WTC11 (cell line): ENCODE measurements around the gene TBX15. TPM values are rescaled to one million over a fixed set of nuclear protein-coding genes. Genes with fewer than 3 reads are reported as not detected.

Experiments used
- ATAC-seq: fragments of 200-7000 bp; cut with Tn5 transposase; 2 replicates; pipeline ENCODE4 v1.10.0; 2021; ENCODE audit warnings: mild to moderate bottlenecking, moderate library complexity
- CTCF ChIA-PET: fragments of 300-600 bp; sonication (Branson Sonifier 250); formaldehyde crosslinking; loops from one replicate; lab custom pipeline; 2021; ENCODE audit warnings: antibody characterized with exemption; lab: Charles Lee
- POLR2A ChIA-PET: fragments of 350-600 bp; sonication (Branson Sonifier 250); formaldehyde crosslinking; loops from one replicate; lab custom pipeline; 2021; ENCODE audit warnings: antibody characterized with exemption; lab: Charles Lee
- DNase-seq: peaks from one replicate; pipeline ENCODE4 v3.0.0; 2021; ENCODE audit warnings: low spot score
- H3K27ac Mint-ChIP-seq: 2 replicates; pipeline ENCODE4 v1.8.0; 2021; ENCODE audit warnings: mixed read lengths
- H3K27me3 Mint-ChIP-seq: 2 replicates; pipeline ENCODE4 v1.8.0; 2021; ENCODE audit warnings: low read depth, mild to moderate bottlenecking, moderate library complexity, mixed read lengths
- H3K36me3 Mint-ChIP-seq: 2 replicates; pipeline ENCODE4 v1.8.0; 2021; ENCODE audit warnings: mixed read lengths
- H3K4me1 Mint-ChIP-seq: 2 replicates; pipeline ENCODE4 v1.8.0; 2022; ENCODE audit warnings: mixed read lengths
- H3K4me3 Mint-ChIP-seq: 2 replicates; pipeline ENCODE4 v1.8.0; 2021; ENCODE audit warnings: mild to moderate bottlenecking, moderate library complexity, mixed read lengths
- H3K9me3 Mint-ChIP-seq: 2 replicates; pipeline ENCODE4 v1.8.0; 2021; ENCODE audit warnings: mixed read lengths
- ATF1 ChIP-seq: sonication (generic); formaldehyde crosslinking; IDR thresholded peaks from 2 replicates; pipeline ENCODE4 v1.8.1; 2023; ENCODE audit warnings: mild to moderate bottlenecking, moderate library complexity, missing genetic modification reagents
- CDX4 ChIP-seq: fragments of 250-450 bp; sonication (Bioruptor Pico); IDR thresholded peaks from 2 replicates; pipeline ENCODE4 v1.9.0; 2021; ENCODE audit warnings: moderate library complexity, mild to moderate bottlenecking, inconsistent platforms, borderline replicate concordance
- CREB1 ChIP-seq: sonication (generic); formaldehyde crosslinking; IDR thresholded peaks from 2 replicates; pipeline ENCODE4 v1.8.0; 2023; ENCODE audit warnings: mild to moderate bottlenecking, missing genetic modification reagents
- ELF4 ChIP-seq: sonication (generic); formaldehyde crosslinking; IDR thresholded peaks from 2 replicates; pipeline ENCODE4 v1.8.1; 2022; ENCODE audit warnings: low read depth, mild to moderate bottlenecking, moderate library complexity, missing genetic modification reagents
- EMX1 ChIP-seq: fragments of 250-450 bp; sonication (Bioruptor Pico); IDR thresholded peaks from 2 replicates; pipeline ENCODE4 v1.8.0; 2021; ENCODE audit warnings: mild to moderate bottlenecking
- ETV6 ChIP-seq: sonication (generic); formaldehyde crosslinking; IDR thresholded peaks from 2 replicates; pipeline ENCODE4 v1.8.1; 2022; ENCODE audit warnings: mild to moderate bottlenecking, missing genetic modification reagents
- NFATC4 ChIP-seq: fragments of 250-450 bp; sonication (Bioruptor Pico); IDR thresholded peaks from 2 replicates; pipeline ENCODE4 v1.9.0; 2021; ENCODE audit warnings: mild to moderate bottlenecking
- NFE2L1 ChIP-seq: sonication (generic); formaldehyde crosslinking; IDR thresholded peaks from 2 replicates; pipeline ENCODE4 v1.8.1; 2023; ENCODE audit warnings: missing genetic modification reagents
- PRRX2 ChIP-seq: fragments of 250-450 bp; sonication (Bioruptor Pico); IDR thresholded peaks from 2 replicates; pipeline ENCODE4 v1.8.0; 2021; ENCODE audit warnings: mild to moderate bottlenecking
- SMAD3 ChIP-seq: sonication (generic); formaldehyde crosslinking; IDR thresholded peaks from 2 replicates; pipeline ENCODE4 v1.8.0; 2022; ENCODE audit warnings: missing genetic modification reagents, mild to moderate bottlenecking, borderline replicate concordance
- SP1 ChIP-seq: sonication (generic); formaldehyde crosslinking; conservative IDR thresholded peaks from 2 replicates; pipeline ENCODE4 v1.8.1; 2022; ENCODE audit warnings: missing genetic modification reagents
- TEAD1 ChIP-seq: sonication (generic); formaldehyde crosslinking; IDR thresholded peaks from 2 replicates; pipeline ENCODE4 v1.8.0; 2022; ENCODE audit warnings: mild to moderate bottlenecking, missing genetic modification reagents
- ZBTB21 ChIP-seq: sonication (generic); formaldehyde crosslinking; IDR thresholded peaks from 2 replicates; pipeline ENCODE4 v1.8.1; 2023; ENCODE audit warnings: mild to moderate bottlenecking, missing genetic modification reagents, borderline replicate concordance
- ZMAT4 ChIP-seq: fragments of 250-450 bp; sonication (Bioruptor Pico); IDR thresholded peaks from 2 replicates; pipeline ENCODE4 v1.9.0; 2021; ENCODE audit warnings: mild to moderate bottlenecking
- ZNF232 ChIP-seq: sonication (generic); formaldehyde crosslinking; IDR thresholded peaks from 2 replicates; pipeline ENCODE4 v1.8.0; 2022; ENCODE audit warnings: mild to moderate bottlenecking, missing genetic modification reagents
- ZNF396 ChIP-seq: fragments of 250-450 bp; sonication (Bioruptor Pico); IDR thresholded peaks from 2 replicates; pipeline ENCODE4 v1.8.0; 2021; ENCODE audit warnings: mild to moderate bottlenecking, moderate library complexity, borderline replicate concordance
- ZNF532 ChIP-seq: fragments of 250-450 bp; sonication (Bioruptor Pico); IDR thresholded peaks from 2 replicates; pipeline ENCODE4 v1.9.0; 2021; ENCODE audit warnings: mild to moderate bottlenecking, borderline replicate concordance
- total RNA-seq: library from RNA; stranded (reverse); gene quantifications from 3 replicates; pipeline ENCODE4 v1.2.3, GENCODE V29; 2021
- TF ChIP-seq, protein P1 (sequence below): sonication (generic); formaldehyde crosslinking; IDR thresholded peaks from 2 replicates; pipeline ENCODE4 v1.8.0; 2023; ENCODE audit warnings: mild to moderate bottlenecking, missing genetic modification reagents
- TF ChIP-seq, protein P2 (sequence below): fragments of 250-450 bp; sonication (Bioruptor Pico); conservative IDR thresholded peaks from 2 replicates; pipeline ENCODE4 v1.9.0; 2021; ENCODE audit warnings: mild to moderate bottlenecking
- TF ChIP-seq, protein P3 (sequence below): sonication (generic); formaldehyde crosslinking; conservative IDR thresholded peaks from 2 replicates; pipeline ENCODE4 v1.8.1; 2023; ENCODE audit warnings: mild to moderate bottlenecking, low read depth, missing genetic modification reagents, moderate library complexity

The TBX15 gene
- total RNA-seq, 1 experiment from 2014 or later: 0.11 TPM

DNA sequence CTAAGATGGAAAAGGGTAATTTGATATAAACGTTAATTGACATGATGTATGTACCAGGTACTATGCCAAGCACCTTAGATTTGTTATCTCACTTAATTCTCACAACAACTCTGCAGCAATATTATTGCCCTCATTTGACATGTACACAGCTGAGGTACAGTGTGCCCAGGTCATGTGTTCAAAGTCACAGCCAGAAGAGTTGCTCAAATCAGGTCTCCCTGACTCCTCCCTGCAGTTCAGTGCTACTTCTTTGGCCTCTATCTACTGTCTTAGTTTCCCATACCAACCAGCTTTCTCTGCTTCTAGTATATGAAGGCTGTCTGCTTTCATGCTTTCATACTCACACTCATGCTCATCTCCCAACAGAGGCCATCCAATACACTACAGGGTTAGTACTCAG is 15.1 kb downstream of the TBX15 start:
- no peaks in the 10 kb centered on the region for H3K36me3 Mint-ChIP-seq
- 0 out of 2 replicates have a peak, but pooled peaks cover 3% of the 10 kb centered on the region for H3K4me1 Mint-ChIP-seq
- H3K27me3 Mint-ChIP-seq: peaks cover 63% of the 10 kb centered on the region
- TF ChIP-seq, protein P1, sequence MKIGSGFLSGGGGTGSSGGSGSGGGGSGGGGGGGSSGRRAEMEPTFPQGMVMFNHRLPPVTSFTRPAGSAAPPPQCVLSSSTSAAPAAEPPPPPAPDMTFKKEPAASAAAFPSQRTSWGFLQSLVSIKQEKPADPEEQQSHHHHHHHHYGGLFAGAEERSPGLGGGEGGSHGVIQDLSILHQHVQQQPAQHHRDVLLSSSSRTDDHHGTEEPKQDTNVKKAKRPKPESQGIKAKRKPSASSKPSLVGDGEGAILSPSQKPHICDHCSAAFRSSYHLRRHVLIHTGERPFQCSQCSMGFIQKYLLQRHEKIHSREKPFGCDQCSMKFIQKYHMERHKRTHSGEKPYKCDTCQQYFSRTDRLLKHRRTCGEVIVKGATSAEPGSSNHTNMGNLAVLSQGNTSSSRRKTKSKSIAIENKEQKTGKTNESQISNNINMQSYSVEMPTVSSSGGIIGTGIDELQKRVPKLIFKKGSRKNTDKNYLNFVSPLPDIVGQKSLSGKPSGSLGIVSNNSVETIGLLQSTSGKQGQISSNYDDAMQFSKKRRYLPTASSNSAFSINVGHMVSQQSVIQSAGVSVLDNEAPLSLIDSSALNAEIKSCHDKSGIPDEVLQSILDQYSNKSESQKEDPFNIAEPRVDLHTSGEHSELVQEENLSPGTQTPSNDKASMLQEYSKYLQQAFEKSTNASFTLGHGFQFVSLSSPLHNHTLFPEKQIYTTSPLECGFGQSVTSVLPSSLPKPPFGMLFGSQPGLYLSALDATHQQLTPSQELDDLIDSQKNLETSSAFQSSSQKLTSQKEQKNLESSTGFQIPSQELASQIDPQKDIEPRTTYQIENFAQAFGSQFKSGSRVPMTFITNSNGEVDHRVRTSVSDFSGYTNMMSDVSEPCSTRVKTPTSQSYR: no peak
- no peak for TF ChIP-seq ZNF532 (CRISPR knock-in tag)
- TF ChIP-seq CREB1 (CRISPR knock-in tag): no peak
- no peak for TF ChIP-seq ZNF232 (CRISPR knock-in tag)
- no peak for TF ChIP-seq CDX4 (CRISPR knock-in tag)
- no peak for TF ChIP-seq TEAD1 (CRISPR knock-in tag)
- no peak for TF ChIP-seq SMAD3 (CRISPR knock-in tag)
- no peak for TF ChIP-seq ZMAT4
- no peak for TF ChIP-seq EMX1 (CRISPR knock-in tag)
- no peak for TF ChIP-seq ZNF396
- TF ChIP-seq ETV6 (CRISPR knock-in tag): no peak
- TF ChIP-seq, protein P2, sequence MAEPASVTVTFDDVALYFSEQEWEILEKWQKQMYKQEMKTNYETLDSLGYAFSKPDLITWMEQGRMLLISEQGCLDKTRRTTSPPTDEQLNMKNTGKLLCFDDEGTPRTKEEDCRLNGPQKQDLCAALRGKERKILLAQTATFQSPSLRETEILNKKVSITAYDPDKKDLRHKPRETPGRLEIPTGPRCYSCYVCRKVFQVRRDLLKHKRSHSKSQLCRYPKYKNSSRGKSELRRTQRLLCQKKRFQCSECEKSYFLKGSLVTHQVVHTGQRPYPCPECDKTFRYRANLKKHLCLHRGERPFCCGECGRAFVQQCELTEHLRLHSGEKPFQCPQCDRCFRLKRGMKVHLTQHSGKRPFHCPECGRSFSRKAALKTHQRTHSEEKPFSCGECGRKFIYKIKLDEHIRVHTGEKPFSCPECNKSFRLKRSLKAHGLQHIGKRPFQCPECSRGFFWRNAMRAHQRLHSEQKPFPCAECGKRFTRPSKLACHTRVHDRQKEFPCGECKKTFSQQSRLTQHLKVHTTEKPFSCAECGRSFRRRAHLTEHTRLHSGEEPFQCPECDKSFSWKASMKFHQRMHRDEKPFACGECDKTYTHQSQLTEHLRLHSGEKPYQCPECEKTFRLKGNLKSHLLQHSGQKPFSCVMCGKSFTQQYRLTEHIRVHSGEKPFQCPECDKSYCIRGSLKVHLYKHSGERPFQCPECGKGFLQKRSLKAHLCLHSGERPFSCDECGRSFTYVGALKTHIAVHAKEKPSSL (CRISPR knock-in tag): no peak
- TF ChIP-seq NFATC4 (CRISPR knock-in tag): no peak
- no peak for TF ChIP-seq NFE2L1
- no peak for TF ChIP-seq PRRX2 (CRISPR knock-in tag)
- no peak for TF ChIP-seq ATF1
- TF ChIP-seq ELF4 (CRISPR knock-in tag): no peak
- TF ChIP-seq SP1 (CRISPR knock-in tag): no peak
- TF ChIP-seq, protein P3, sequence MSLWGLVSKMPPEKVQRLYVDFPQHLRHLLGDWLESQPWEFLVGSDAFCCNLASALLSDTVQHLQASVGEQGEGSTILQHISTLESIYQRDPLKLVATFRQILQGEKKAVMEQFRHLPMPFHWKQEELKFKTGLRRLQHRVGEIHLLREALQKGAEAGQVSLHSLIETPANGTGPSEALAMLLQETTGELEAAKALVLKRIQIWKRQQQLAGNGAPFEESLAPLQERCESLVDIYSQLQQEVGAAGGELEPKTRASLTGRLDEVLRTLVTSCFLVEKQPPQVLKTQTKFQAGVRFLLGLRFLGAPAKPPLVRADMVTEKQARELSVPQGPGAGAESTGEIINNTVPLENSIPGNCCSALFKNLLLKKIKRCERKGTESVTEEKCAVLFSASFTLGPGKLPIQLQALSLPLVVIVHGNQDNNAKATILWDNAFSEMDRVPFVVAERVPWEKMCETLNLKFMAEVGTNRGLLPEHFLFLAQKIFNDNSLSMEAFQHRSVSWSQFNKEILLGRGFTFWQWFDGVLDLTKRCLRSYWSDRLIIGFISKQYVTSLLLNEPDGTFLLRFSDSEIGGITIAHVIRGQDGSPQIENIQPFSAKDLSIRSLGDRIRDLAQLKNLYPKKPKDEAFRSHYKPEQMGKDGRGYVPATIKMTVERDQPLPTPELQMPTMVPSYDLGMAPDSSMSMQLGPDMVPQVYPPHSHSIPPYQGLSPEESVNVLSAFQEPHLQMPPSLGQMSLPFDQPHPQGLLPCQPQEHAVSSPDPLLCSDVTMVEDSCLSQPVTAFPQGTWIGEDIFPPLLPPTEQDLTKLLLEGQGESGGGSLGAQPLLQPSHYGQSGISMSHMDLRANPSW (CRISPR knock-in tag): no peak
- TF ChIP-seq ZBTB21: no peak
- ATAC-seq: no peak
- no peak for DNase-seq
- no peak overlapping the region for H3K27ac Mint-ChIP-seq
- ChIA-PET POLR2A (no interaction called here), CTCF (no interaction called here)
- H3K4me3 Mint-ChIP-seq: no peak overlapping the region
- H3K9me3 Mint-ChIP-seq: no peaks in the 10 kb centered on the region
